ENCODE results near the gene PDPK1. TPM values are rescaled to one million over a fixed set of nuclear protein-coding genes. Genes with fewer than 3 reads are reported as not detected.

Gene PDPK1
- 39.7 TPM for polyA plus RNA-seq
- long read RNA-seq, donor 1, full-length matches to known transcripts: 2 of 2 reads
- long read RNA-seq, donor 1, partial matches to known transcripts: 0 of 2 reads
- long read RNA-seq, donor 1, other reads (novel, unspliced or antisense): 0 of 2 reads
- long read RNA-seq, donor 2, full-length matches to known transcripts: 13 of 20 reads
- long read RNA-seq, donor 2, partial matches to known transcripts: 7 of 20 reads
- long read RNA-seq, donor 2, other reads (novel, unspliced or antisense): 0 of 20 reads
- long read RNA-seq, donor 3: 0 reads
- long read RNA-seq, donor 4, full-length matches to known transcripts: 2 of 2 reads
- long read RNA-seq, donor 4, partial matches to known transcripts: 0 of 2 reads
- long read RNA-seq, donor 4, other reads (novel, unspliced or antisense): 0 of 2 reads
- long read RNA-seq, donor 5, full-length matches to known transcripts: 7 of 7 reads
- long read RNA-seq, donor 5, partial matches to known transcripts: 0 of 7 reads
- long read RNA-seq, donor 5, other reads (novel, unspliced or antisense): 0 of 7 reads
- long read RNA-seq, donor 6, full-length matches to known transcripts: 2 of 15 reads
- long read RNA-seq, donor 6, partial matches to known transcripts: 13 of 15 reads
- long read RNA-seq, donor 6, other reads (novel, unspliced or antisense): 0 of 15 reads
- long read RNA-seq, donor 7, full-length matches to known transcripts: 1 of 1 reads
- long read RNA-seq, donor 7, partial matches to known transcripts: 0 of 1 reads
- long read RNA-seq, donor 7, other reads (novel, unspliced or antisense): 0 of 1 reads
- long read RNA-seq, donor 8, full-length matches to known transcripts: 6 of 6 reads
- long read RNA-seq, donor 8, partial matches to known transcripts: 0 of 6 reads
- long read RNA-seq, donor 8, other reads (novel, unspliced or antisense): 0 of 6 reads
- long read RNA-seq, donor 9, full-length matches to known transcripts: 4 of 4 reads
- long read RNA-seq, donor 9, partial matches to known transcripts: 0 of 4 reads
- long read RNA-seq, donor 9, other reads (novel, unspliced or antisense): 0 of 4 reads
- long read RNA-seq, donor 10, full-length matches to known transcripts: 6 of 6 reads
- long read RNA-seq, donor 10, partial matches to known transcripts: 0 of 6 reads
- long read RNA-seq, donor 10, other reads (novel, unspliced or antisense): 0 of 6 reads
- long read RNA-seq, donor 11, full-length matches to known transcripts: 3 of 3 reads
- long read RNA-seq, donor 11, partial matches to known transcripts: 0 of 3 reads
- long read RNA-seq, donor 11, other reads (novel, unspliced or antisense): 0 of 3 reads

GRCh38 chr16:2537451-2538379, at the start of gene PDPK1:
TSS of gene PDPK1 (plus strand) at chr16:2538021. CDS start at chr16:2538113, 92 bp downstream.
- peak; percentile 95 to 96 for DNase-seq
- peak within 1 kb of the TSS; percentile 75 for H3K27ac ChIP-seq (ENCODE audit: low read length)
- H3K36me3 ChIP-seq (ENCODE audit: control insufficient read depth, insufficient read depth, low read length): peaks cover 2% of the 10 kb centered on the region
- H3K4me1 ChIP-seq (ENCODE audit: control insufficient read depth, insufficient read depth, low read length): peaks cover 28% of the 10 kb centered on the region
- peak within 1 kb of the TSS; percentile 80 for H3K4me3 ChIP-seq (ENCODE audit: low read length)
- no CpG with 5 or more reads among the region's 126 CpGs for WGBS (ENCODE audit: insufficient coverage, low lambda C conversion rate)
- no peaks in the 10 kb centered on the region for H3K9me3 ChIP-seq (ENCODE audit: control insufficient read depth, low read depth, low read length)
- H3K27me3 ChIP-seq (ENCODE audit: control insufficient read depth, insufficient read depth, low read length): no peaks in the 10 kb centered on the region

- WGBS (ENCODE audit: insufficient coverage, low lambda C conversion rate): no CpG with 5 or more reads among the region's 16 CpGs
- Histone ChIP-seq H3K27ac (ENCODE audit: low read length) (no peak overlapping the region), H3K27me3 (ENCODE audit: control insufficient read depth, insufficient read depth, low read length) (no peaks in the 10 kb centered on the region), H3K36me3 (ENCODE audit: control insufficient read depth, insufficient read depth, low read length) (peaks cover 16% of the 10 kb centered on the region), H3K4me1 (ENCODE audit: control insufficient read depth, insufficient read depth, low read length) (peaks cover 27% of the 10 kb centered on the region), H3K4me3 (ENCODE audit: low read length) (no peak overlapping the region), H3K9me3 (ENCODE audit: control insufficient read depth, low read depth, low read length) (no peaks in the 10 kb centered on the region)
- no peak for DNase-seq
These were observed 48.2 kb upstream of the PDPK1 start for GRCh38 chr16:2489581-2489980.

- H3K27ac ChIP-seq (ENCODE audit: low read length): no peak overlapping the region
- H3K27me3 ChIP-seq (ENCODE audit: control insufficient read depth, insufficient read depth, low read length): no peaks in the 10 kb centered on the region
- no peak overlapping the region for H3K4me3 ChIP-seq (ENCODE audit: low read length)
- WGBS (ENCODE audit: insufficient coverage, low lambda C conversion rate): no CpG with 5 or more reads among the region's 23 CpGs
- H3K9me3 ChIP-seq (ENCODE audit: control insufficient read depth, low read depth, low read length): no peaks in the 10 kb centered on the region
- DNase-seq: no peak
- H3K4me1 ChIP-seq (ENCODE audit: control insufficient read depth, insufficient read depth, low read length): peaks cover 18% of the 10 kb centered on the region
- H3K36me3 ChIP-seq (ENCODE audit: control insufficient read depth, insufficient read depth, low read length): peaks cover 16% of the 10 kb centered on the region
These were observed 47.4 kb upstream of the PDPK1 start for GRCh38 chr16:2490190-2491105.

- Histone ChIP-seq H3K4me3 (ENCODE audit: low read length) (no peak overlapping the region), H3K27me3 (ENCODE audit: control insufficient read depth, insufficient read depth, low read length) (no peaks in the 10 kb centered on the region), H3K9me3 (ENCODE audit: control insufficient read depth, low read depth, low read length) (no peaks in the 10 kb centered on the region), H3K36me3 (ENCODE audit: control insufficient read depth, insufficient read depth, low read length) (peaks cover 25% of the 10 kb centered on the region), H3K27ac (ENCODE audit: low read length) (no peak overlapping the region), H3K4me1 (ENCODE audit: control insufficient read depth, insufficient read depth, low read length) (peaks cover 13% of the 10 kb centered on the region)
- WGBS (ENCODE audit: insufficient coverage, low lambda C conversion rate): no CpG with 5 or more reads among the region's 13 CpGs
- peak in 1 of 2 donors; percentile 34 for DNase-seq
These were observed 45.5 kb upstream of the PDPK1 start for GRCh38 chr16:2492292-2492691.

- DNase-seq: no peak
- H3K4me3 ChIP-seq (ENCODE audit: low read length): no peak overlapping the region
- no peaks in the 10 kb centered on the region for H3K9me3 ChIP-seq (ENCODE audit: control insufficient read depth, low read depth, low read length)
- peaks cover 37% of the 10 kb centered on the region for H3K36me3 ChIP-seq (ENCODE audit: control insufficient read depth, insufficient read depth, low read length)
- peaks cover 13% of the 10 kb centered on the region for H3K4me1 ChIP-seq (ENCODE audit: control insufficient read depth, insufficient read depth, low read length)
- no peaks in the 10 kb centered on the region for H3K27me3 ChIP-seq (ENCODE audit: control insufficient read depth, insufficient read depth, low read length)
- no CpG with 5 or more reads among the region's 6 CpGs for WGBS (ENCODE audit: insufficient coverage, low lambda C conversion rate)
- no peak overlapping the region for H3K27ac ChIP-seq (ENCODE audit: low read length)
These were observed 44.2 kb upstream of the PDPK1 start for GRCh38 chr16:2493605-2494004.

GRCh38 chr16:2494616-2495015, 43.2 kb upstream of the PDPK1 start:
- H3K36me3 ChIP-seq (ENCODE audit: control insufficient read depth, insufficient read depth, low read length): peaks cover 44% of the 10 kb centered on the region
- no peaks in the 10 kb centered on the region for H3K9me3 ChIP-seq (ENCODE audit: control insufficient read depth, low read depth, low read length)
- H3K27ac ChIP-seq (ENCODE audit: low read length): no peak overlapping the region

GRCh38 chr16:2495041-2495440, 42.8 kb upstream of the PDPK1 start:
- no peak overlapping the region for H3K27ac ChIP-seq (ENCODE audit: low read length)
- no peak overlapping the region for H3K4me3 ChIP-seq (ENCODE audit: low read length)
- H3K9me3 ChIP-seq (ENCODE audit: control insufficient read depth, low read depth, low read length): no peaks in the 10 kb centered on the region
- no CpG with 5 or more reads among the region's 5 CpGs for WGBS (ENCODE audit: insufficient coverage, low lambda C conversion rate)
- no peak for DNase-seq
- H3K27me3 ChIP-seq (ENCODE audit: control insufficient read depth, insufficient read depth, low read length): no peaks in the 10 kb centered on the region
- H3K4me1 ChIP-seq (ENCODE audit: control insufficient read depth, insufficient read depth, low read length): peaks cover 13% of the 10 kb centered on the region
- peaks cover 45% of the 10 kb centered on the region for H3K36me3 ChIP-seq (ENCODE audit: control insufficient read depth, insufficient read depth, low read length)

More at GRCh38 chr16:2494616-2495015, 43.2 kb upstream of the PDPK1 start:
- H3K4me1 ChIP-seq (ENCODE audit: control insufficient read depth, insufficient read depth, low read length): peaks cover 13% of the 10 kb centered on the region
- no CpG with 5 or more reads among the region's 5 CpGs for WGBS (ENCODE audit: insufficient coverage, low lambda C conversion rate)
- no peak for DNase-seq
- no peaks in the 10 kb centered on the region for H3K27me3 ChIP-seq (ENCODE audit: control insufficient read depth, insufficient read depth, low read length)
- no peak overlapping the region for H3K4me3 ChIP-seq (ENCODE audit: low read length)

GRCh38 chr16:2496223-2497115, 41.4 kb upstream of the PDPK1 start:
- WGBS (ENCODE audit: insufficient coverage, low lambda C conversion rate): no CpG with 5 or more reads among the region's 62 CpGs
- H3K27me3 ChIP-seq (ENCODE audit: control insufficient read depth, insufficient read depth, low read length): no peaks in the 10 kb centered on the region
- no peak for DNase-seq
- H3K9me3 ChIP-seq (ENCODE audit: control insufficient read depth, low read depth, low read length): no peaks in the 10 kb centered on the region
- peaks cover 18% of the 10 kb centered on the region for H3K4me1 ChIP-seq (ENCODE audit: control insufficient read depth, insufficient read depth, low read length)
- no peak overlapping the region for H3K4me3 ChIP-seq (ENCODE audit: low read length)
- H3K36me3 ChIP-seq (ENCODE audit: control insufficient read depth, insufficient read depth, low read length): peaks cover 37% of the 10 kb centered on the region
- H3K27ac ChIP-seq (ENCODE audit: low read length): no peak overlapping the region

Measured in large intestine (tissue), 12 donors.